HG03571 (cell line): ENCODE results near the gene ING4.
A peak's percentile ranks its signal among the peaks of the same experiment; 100 is the strongest.

ENCODE experiments used
- ATAC-seq: cut with Tn5 transposase; IDR thresholded peaks from one replicate; pipeline ENCODE4 v1.9.1; 2021; ENCODE audit not compliant: unreplicated experiment

Gene ING4

GRCh38 chr12:6638305-6638704 lies 24.6 kb downstream of the ING4 start:
- ATAC-seq: no peak

GRCh38 chr12:6635856-6636531 lies 26.9 kb downstream of the ING4 start, which contains the start of gene LPAR5:
Gene LPAR5 (minus strand): TSS chr12:6635959. CDS start chr12:6621248, 14,711 bp downstream.
- peak; percentile 43 for ATAC-seq

- peak; percentile 33 for ATAC-seq
These were observed 27.5 kb downstream of the ING4 start for GRCh38 chr12:6635375-6635855.

GRCh38 chr12:6632026-6632983 lies 30.6 kb downstream of the ING4 start:
- ATAC-seq: peak; percentile 63

GRCh38 chr12:6631549-6631961 lies 31.4 kb downstream of the ING4 start:
- ATAC-seq: no peak

GRCh38 chr12:6630736-6631135 lies 32.2 kb downstream of the ING4 start:
- no peak for ATAC-seq

- ATAC-seq: no peak
These were observed 35.3 kb downstream of the ING4 start for GRCh38 chr12:6627616-6628015.

GRCh38 chr12:6626654-6627283 lies 36.1 kb downstream of the ING4 start:
- no peak for ATAC-seq

- ATAC-seq: no peak
These were observed 42.0 kb downstream of the ING4 start for GRCh38 chr12:6620885-6621274.

- no peak for ATAC-seq
These were observed 42.6 kb downstream of the ING4 start for GRCh38 chr12:6620137-6620884.

GRCh38 chr12:6618483-6619225 lies 44.3 kb downstream of the ING4 start:
- ATAC-seq: no peak

GRCh38 chr12:6615802-6616201 lies 47.1 kb downstream of the ING4 start:
- no peak for ATAC-seq

- ATAC-seq: no peak
These were observed 48.3 kb downstream of the ING4 start for GRCh38 chr12:6614513-6615172.

GRCh38 chr12:6613776-6614512 lies 49.0 kb downstream of the ING4 start:
- no peak for ATAC-seq

GRCh38 chr12:6613015-6613775 lies 49.7 kb downstream of the ING4 start:
- ATAC-seq: no peak

GRCh38 chr12:6612652-6613014 lies 50.3 kb downstream of the ING4 start:
- ATAC-seq: no peak

- ATAC-seq: no peak
These were observed 50.7 kb downstream of the ING4 start for GRCh38 chr12:6612247-6612646.
